Testis (tissue), 3 donors: ENCODE results near the gene RAB34. TPM values are rescaled to one million over a fixed set of nuclear protein-coding genes. Genes with fewer than 3 reads are reported as not detected.
"Not testable (repeated sequence)": the region's sequence is repeated elsewhere in the genome, so short reads cannot be mapped to it uniquely, and the experiment has no call there.

ENCODE experiments used
- DNase-seq: peaks from one replicate; pipeline ENCODE4 v3.0.0-alpha.2; 2019
- H3K27ac ChIP-seq, 2 donors: fragments of 200-600 bp; sonication (generic); one replicate each; pipeline ENCODE4 v1.5.1; 2019
- H3K27me3 ChIP-seq: fragments of 200-600 bp; sonication (generic); one replicate; pipeline ENCODE4 v1.5.1; 2019
- H3K36me3 ChIP-seq: fragments of 200-600 bp; sonication (generic); one replicate; pipeline ENCODE4 v1.5.1; 2017; ENCODE audit warnings: low read depth; ENCODE audit errors: missing control alignments
- H3K4me1 ChIP-seq: fragments of 200-600 bp; sonication (generic); one replicate; pipeline ENCODE4 v1.5.1; 2019
- H3K4me3 ChIP-seq, 2 donors: fragments of 200-600 bp; sonication (generic); one replicate each; pipeline ENCODE4 v1.5.1; 2017 to 2019
- H3K9me3 ChIP-seq: fragments of 200-600 bp; sonication (generic); one replicate; pipeline ENCODE4 v1.5.1; 2017
- POLR2A ChIP-seq: fragments of 450-650 bp; IDR thresholded peaks from one replicate; pipeline ENCODE4 v1.6.1; 2017; ENCODE audit warnings: antibody characterized with exemption, mild to moderate bottlenecking, moderate library complexity
- WGBS, 2 donors: methylation state at CpG; one replicate each; pipeline ENCODE4 v1.1.5; 2018; 5-methylcytosine and 5-hydroxymethylcytosine counted together
- intact Hi-C: fragments of 100-400 bp; cut with DNase I; formaldehyde crosslinking; loops from one replicate; pipeline ENCODE4 v1.15.1; 2023; ENCODE audit warnings: low total_unique reads
- polyA plus RNA-seq: library from polyadenylated mRNA; stranded (reverse); fragments of 350-450 nt; fragmentation: Illumina TruSeq; extraction: RNeasy Lipid Tissue Mini Kit (QIAGEN cat#74804); gene quantifications from one replicate; pipeline ENCODE4 v1.2.3, GENCODE V29; 2014; ENCODE audit warnings: low read depth, low replicate concordance; ENCODE audit not compliant: insufficient read depth
- total RNA-seq, 2 donors: library from RNA; depleted of rRNA; stranded (reverse); fragments of >200 nt; gene quantifications; one replicate each; pipeline ENCODE4 v1.2.3, GENCODE V29; 2016
- TF ChIP-seq, protein P1 (sequence below), 3 experiments: fragments of 450-650 bp in 2 of 3; fragments of 200-600 bp in 1 of 3; sonication (generic) in 1 of 3; IDR thresholded peaks; one replicate each; pipeline ENCODE4 v1.5.1; 2016 to 2019; ENCODE audit warnings: antibody characterized with exemption in 3 of 3, mild to moderate bottlenecking in 2 of 3, moderate library complexity in 1 of 3

Gene RAB34
- total and polyA plus RNA-seq, 3 donors from 2014 or later, result 30.4 to 47.3 (median 42.1) TPM

- WGBS, 2 donors, result 91 to 98% methylated on average over 6 to 22 of the region's 22 CpGs
- Histone ChIP-seq H3K27ac (no peak overlapping the region), H3K27me3 (no peaks in the 10 kb centered on the region), H3K4me1 (no peaks in the 10 kb centered on the region), H3K4me3 (no peak overlapping the region), H3K9me3 (no peaks in the 10 kb centered on the region), H3K36me3 (no peaks in the 10 kb centered on the region)
- TF ChIP-seq POLR2A, result no peak
- TF ChIP-seq, protein P1, sequence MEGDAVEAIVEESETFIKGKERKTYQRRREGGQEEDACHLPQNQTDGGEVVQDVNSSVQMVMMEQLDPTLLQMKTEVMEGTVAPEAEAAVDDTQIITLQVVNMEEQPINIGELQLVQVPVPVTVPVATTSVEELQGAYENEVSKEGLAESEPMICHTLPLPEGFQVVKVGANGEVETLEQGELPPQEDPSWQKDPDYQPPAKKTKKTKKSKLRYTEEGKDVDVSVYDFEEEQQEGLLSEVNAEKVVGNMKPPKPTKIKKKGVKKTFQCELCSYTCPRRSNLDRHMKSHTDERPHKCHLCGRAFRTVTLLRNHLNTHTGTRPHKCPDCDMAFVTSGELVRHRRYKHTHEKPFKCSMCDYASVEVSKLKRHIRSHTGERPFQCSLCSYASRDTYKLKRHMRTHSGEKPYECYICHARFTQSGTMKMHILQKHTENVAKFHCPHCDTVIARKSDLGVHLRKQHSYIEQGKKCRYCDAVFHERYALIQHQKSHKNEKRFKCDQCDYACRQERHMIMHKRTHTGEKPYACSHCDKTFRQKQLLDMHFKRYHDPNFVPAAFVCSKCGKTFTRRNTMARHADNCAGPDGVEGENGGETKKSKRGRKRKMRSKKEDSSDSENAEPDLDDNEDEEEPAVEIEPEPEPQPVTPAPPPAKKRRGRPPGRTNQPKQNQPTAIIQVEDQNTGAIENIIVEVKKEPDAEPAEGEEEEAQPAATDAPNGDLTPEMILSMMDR (IDR thresholded peaks at IDR 0.05), result no peak
- no peak for DNase-seq
- intact Hi-C loops, result no loop called here
These were observed 20.4 kb upstream of the RAB34 start for GRCh38 chr17:28737770-28738679.

DNA sequence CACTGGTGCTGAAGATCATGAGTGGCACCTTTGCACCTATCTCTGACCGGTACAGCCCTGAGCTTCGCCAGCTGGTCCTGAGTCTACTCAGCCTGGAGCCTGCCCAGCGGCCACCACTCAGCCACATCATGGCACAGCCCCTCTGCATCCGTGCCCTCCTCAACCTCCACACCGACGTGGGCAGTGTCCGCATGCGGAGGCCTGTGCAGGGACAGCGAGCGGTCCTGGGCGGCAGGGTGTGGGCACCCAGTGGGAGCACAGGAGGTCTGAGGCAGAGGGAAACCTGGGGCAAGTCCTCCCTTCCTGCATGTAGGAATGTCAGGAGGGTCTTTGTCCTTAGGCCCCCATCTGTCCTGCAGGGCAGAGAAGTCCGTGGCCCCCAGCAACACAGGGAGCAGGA lies 19.6 kb upstream of the RAB34 start:
- Histone ChIP-seq H3K27me3 (no peaks in the 10 kb centered on the region), H3K4me3 (no peak overlapping the region), H3K9me3 (no peaks in the 10 kb centered on the region), H3K36me3 (no peaks in the 10 kb centered on the region), H3K4me1 (no peaks in the 10 kb centered on the region), H3K27ac (no peak overlapping the region)
- WGBS, 2 donors, result 96 to 97% methylated on average over 7 to 12 of the region's 12 CpGs
- no peak for DNase-seq
- intact Hi-C loops, result no loop called here
- TF ChIP-seq, protein P1 (IDR thresholded peaks at IDR 0.05), result no peak

DNA sequence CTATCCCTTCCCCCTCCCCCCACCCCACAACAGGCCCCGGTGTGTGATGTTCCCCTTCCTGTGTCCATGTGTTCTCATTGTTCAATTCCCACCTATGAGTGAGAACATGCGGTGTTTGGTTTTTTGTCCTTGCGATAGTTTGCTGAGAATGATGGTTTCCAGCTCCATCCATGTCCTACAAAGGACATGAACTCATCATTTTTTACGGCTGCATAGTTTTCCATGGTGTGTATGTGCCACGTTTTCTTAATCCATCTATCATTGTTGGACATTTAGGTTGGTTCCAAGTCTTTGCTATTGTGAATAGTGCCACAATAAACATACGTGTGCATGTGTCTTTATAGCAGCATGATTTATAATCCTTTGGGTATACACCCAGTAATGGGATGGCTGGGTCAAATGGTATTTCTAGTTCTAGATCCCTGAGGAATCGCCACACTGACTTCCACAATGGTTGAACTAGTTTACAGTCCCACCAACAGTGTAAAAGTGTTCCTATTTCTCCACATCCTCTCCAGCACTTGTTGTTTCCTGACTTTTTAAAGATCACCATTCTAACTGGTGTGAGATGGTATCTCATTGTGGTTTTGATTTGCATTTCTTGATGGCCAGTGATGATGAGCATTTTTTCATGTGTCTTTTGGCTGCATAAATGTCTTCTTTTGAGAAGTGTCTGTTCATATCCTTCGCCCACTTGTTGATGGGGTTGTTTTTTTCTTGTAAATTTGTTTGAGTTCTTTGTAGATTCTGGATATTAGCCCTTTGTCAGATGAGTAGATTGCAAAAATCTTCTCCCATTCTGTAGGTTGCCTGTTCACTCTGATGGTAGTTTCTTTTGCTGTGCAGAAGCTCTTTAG lies 18.5 kb upstream of the RAB34 start:
- H3K4me1 ChIP-seq, H3K36me3 ChIP-seq, H3K9me3 ChIP-seq, H3K27ac ChIP-seq, intact Hi-C loops, H3K27me3 ChIP-seq, H3K4me3 ChIP-seq, DNase-seq: not testable (repeated sequence)
- 85 to 96% methylated on average over 7 of the region's 8 CpGs for WGBS, 2 donors

DNA sequence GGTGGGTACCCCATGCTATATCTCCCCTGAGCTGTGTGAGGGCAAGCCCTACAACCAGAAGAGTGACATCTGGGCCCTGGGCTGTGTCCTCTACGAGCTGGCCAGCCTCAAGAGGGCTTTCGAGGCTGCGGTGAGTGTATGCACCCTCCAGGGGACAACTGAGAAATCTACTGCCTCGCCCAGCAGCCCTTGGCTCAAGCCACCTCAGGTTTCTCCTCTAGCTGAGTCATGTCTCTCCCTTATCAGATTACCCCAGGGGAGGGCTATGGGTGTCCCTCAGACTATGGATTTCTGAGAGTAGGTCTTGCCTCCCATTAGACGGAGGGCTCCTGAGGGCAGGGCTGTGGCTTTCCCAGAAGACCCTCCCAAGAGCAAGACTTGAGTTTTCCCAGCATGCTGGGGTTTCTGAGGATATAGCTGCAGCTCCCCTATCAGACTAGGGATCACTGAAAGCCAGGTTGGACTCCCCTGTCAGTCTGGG lies 17.6 kb upstream of the RAB34 start:
- intact Hi-C loops, result no loop called here
- Histone ChIP-seq H3K4me3 (no peak overlapping the region), H3K4me1 (no peaks in the 10 kb centered on the region), H3K27me3 (no peaks in the 10 kb centered on the region), H3K9me3 (no peaks in the 10 kb centered on the region), H3K36me3 (no peaks in the 10 kb centered on the region), H3K27ac (no peak overlapping the region)
- 78 to 88% methylated on average over 5 of the region's 5 CpGs for WGBS, 2 donors
- TF ChIP-seq, protein P1 (IDR thresholded peaks at IDR 0.05), result no peak
- no peak for DNase-seq

DNA sequence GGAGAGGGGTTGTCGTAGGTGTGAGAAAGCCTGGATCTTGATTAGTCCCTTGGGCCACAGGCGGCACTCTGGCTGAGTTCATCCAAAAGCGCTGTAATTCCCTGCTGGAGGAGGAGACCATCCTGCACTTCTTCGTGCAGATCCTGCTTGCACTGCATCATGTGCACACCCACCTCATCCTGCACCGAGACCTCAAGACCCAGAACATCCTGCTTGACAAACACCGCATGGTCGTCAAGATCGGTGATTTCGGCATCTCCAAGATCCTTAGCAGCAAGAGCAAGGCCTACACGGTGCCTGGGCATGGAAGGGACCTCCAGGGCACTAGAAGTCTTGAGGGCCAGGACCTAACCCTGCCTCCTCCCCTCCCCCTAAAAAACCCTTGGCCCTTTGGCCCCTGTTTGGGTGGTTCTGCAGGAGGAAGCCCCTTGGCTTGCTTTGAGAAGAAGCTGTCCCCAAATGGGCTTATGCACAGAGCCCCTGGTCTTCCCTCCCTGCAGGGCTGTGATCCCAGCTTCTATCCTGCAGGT lies 17.1 kb upstream of the RAB34 start:
- Histone ChIP-seq H3K36me3 (no peaks in the 10 kb centered on the region), H3K4me1 (no peaks in the 10 kb centered on the region), H3K4me3 (no peak overlapping the region), H3K27ac (no peak overlapping the region), H3K27me3 (no peaks in the 10 kb centered on the region), H3K9me3 (no peaks in the 10 kb centered on the region)
- no peak for DNase-seq
- WGBS, 2 donors, result 94 to 96% methylated on average over 4 to 10 of the region's 10 CpGs
- TF ChIP-seq, protein P1 (IDR thresholded peaks at IDR 0.05), result no peak
- no peak for TF ChIP-seq POLR2A
- intact Hi-C loops, result no loop called here
